Uterus (tissue), 2 donors: ENCODE measurements around the gene FPGS.

Source experiments
- POLR2A ChIP-seq, 2 donors: fragments of 450-650 bp; IDR thresholded peaks; one replicate each; pipeline ENCODE4 v1.6.1; 2016; ENCODE audit warnings: antibody characterized with exemption in 2 of 2, mild to moderate bottlenecking in 1 of 2, moderate library complexity in 1 of 2
- TF ChIP-seq, protein P1 (sequence below), 4 experiments: fragments of 200-600 bp in 2 of 4; fragments of 450-650 bp in 2 of 4; sonication (generic) in 2 of 4; IDR thresholded peaks; one replicate each; pipeline ENCODE4 v1.5.1; 2016 to 2019; ENCODE audit warnings: antibody characterized with exemption in 4 of 4, mild to moderate bottlenecking in 2 of 4, moderate library complexity in 1 of 4

DNA sequence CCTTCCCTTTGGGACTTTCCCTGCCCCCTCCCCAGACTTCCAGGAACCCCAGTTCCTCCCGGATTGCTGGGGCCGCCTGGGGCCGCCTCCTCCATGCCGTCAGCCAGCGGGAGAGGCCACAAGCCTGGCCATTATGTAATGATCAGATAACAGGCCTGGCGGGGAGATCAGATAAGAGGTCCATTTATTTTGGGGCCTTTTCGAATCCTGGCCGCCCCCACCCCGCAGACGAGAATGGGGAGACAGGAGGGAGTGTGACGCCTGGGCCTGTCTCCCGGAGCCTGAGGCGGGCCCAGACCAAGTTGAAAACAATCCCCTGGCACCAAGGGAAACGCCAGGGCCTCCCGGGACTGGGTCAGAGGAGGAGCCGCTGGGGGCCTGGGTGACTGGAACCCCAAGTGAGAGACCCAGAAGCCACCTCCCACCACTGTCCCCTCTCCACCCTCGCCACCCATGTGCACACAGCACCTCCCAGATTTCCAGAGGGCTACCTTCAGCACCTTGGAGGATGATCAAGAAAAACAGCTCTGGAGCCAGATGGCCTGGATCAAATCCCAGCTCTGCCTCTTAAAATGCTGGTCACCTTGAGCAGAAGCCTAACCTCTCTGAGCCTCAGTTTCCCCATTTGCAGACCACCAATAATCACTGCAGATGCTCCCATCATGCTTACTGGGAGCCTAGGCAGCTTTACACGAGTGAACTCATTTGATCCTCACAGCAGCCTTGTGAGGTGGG lies 43.9 kb downstream of the FPGS start:
- TF ChIP-seq, protein P1, sequence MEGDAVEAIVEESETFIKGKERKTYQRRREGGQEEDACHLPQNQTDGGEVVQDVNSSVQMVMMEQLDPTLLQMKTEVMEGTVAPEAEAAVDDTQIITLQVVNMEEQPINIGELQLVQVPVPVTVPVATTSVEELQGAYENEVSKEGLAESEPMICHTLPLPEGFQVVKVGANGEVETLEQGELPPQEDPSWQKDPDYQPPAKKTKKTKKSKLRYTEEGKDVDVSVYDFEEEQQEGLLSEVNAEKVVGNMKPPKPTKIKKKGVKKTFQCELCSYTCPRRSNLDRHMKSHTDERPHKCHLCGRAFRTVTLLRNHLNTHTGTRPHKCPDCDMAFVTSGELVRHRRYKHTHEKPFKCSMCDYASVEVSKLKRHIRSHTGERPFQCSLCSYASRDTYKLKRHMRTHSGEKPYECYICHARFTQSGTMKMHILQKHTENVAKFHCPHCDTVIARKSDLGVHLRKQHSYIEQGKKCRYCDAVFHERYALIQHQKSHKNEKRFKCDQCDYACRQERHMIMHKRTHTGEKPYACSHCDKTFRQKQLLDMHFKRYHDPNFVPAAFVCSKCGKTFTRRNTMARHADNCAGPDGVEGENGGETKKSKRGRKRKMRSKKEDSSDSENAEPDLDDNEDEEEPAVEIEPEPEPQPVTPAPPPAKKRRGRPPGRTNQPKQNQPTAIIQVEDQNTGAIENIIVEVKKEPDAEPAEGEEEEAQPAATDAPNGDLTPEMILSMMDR (IDR thresholded peaks at IDR 0.05): no peak
- no peak for TF ChIP-seq POLR2A (IDR thresholded peaks at IDR 0.05)
